OCI-LY7 (cell line): ENCODE results near the gene FA2H.
"Not testable (repeated sequence)": the region's sequence is repeated elsewhere in the genome, so short reads cannot be mapped to it uniquely, and the experiment has no call there.

Experiments used
- CTCF ChIP-seq: fragments of 200-600 bp; sonication (generic); conservative IDR thresholded peaks from 2 replicates; pipeline ENCODE4 v1.5.1; 2014; ENCODE audit warnings: mild to moderate bottlenecking, antibody characterized with exemption, low read length, moderate library complexity, mixed read lengths
- EZH2phosphoT487 ChIP-seq: fragments of 200-600 bp; sonication (generic); IDR thresholded peaks from 2 replicates; pipeline ENCODE4 v1.6.1; 2018; ENCODE audit warnings: low read depth, borderline replicate concordance, mild to moderate bottlenecking, mixed run types, antibody characterized with exemption, low read length, moderate library complexity, mixed read lengths

GRCh38 chr16:74791749-74792148 lies 17.1 kb upstream of the FA2H start:
- TF ChIP-seq EZH2phosphoT487, CTCF: not testable (repeated sequence)
